Osteocyte (in vitro differentiated cells): ENCODE results near the gene AK8. TPM values are rescaled to one million over a fixed set of nuclear protein-coding genes. Genes with fewer than 3 reads are reported as not detected.

Experiments used
- DNase-seq: peaks from one replicate; pipeline ENCODE4 v3.0.0; 2021; ENCODE audit warnings: mixed read lengths; ENCODE audit not compliant: unreplicated experiment; ENCODE audit errors: extremely low spot score
- H3K27ac Mint-ChIP-seq: one replicate; pipeline ENCODE4 v1.8.0; 2021; ENCODE audit warnings: mild to moderate bottlenecking, mixed read lengths; ENCODE audit not compliant: unreplicated experiment
- H3K27me3 Mint-ChIP-seq: one replicate; pipeline ENCODE4 v1.8.0; 2021; ENCODE audit warnings: mixed read lengths; ENCODE audit not compliant: unreplicated experiment
- H3K36me3 Mint-ChIP-seq: one replicate; pipeline ENCODE4 v1.8.0; 2021; ENCODE audit warnings: mixed read lengths; ENCODE audit not compliant: unreplicated experiment
- H3K4me1 Mint-ChIP-seq: one replicate; pipeline ENCODE4 v1.8.0; 2021; ENCODE audit warnings: mixed read lengths; ENCODE audit not compliant: unreplicated experiment
- H3K4me3 Mint-ChIP-seq: one replicate; pipeline ENCODE4 v1.8.0; 2021; ENCODE audit warnings: mild to moderate bottlenecking, moderate library complexity, mixed read lengths; ENCODE audit not compliant: unreplicated experiment
- H3K9me3 Mint-ChIP-seq: one replicate; pipeline ENCODE4 v1.8.0; 2021; ENCODE audit warnings: mixed read lengths; ENCODE audit not compliant: unreplicated experiment
- total RNA-seq: library from RNA; stranded (reverse); gene quantifications from 2 replicates; pipeline ENCODE4 v1.2.1, GENCODE V29; 2021
- TF ChIP-seq, protein P1 (sequence below): fragments of 200-600 bp; sonication (generic); IDR thresholded peaks from 2 replicates; pipeline ENCODE4 v1.5.0; 2021; ENCODE audit warnings: antibody characterized with exemption, mild to moderate bottlenecking, moderate library complexity

Gene AK8
- total RNA-seq, 1 donor from 2014 or later: 0.91 TPM

GRCh38 chr9:132744881-132745755, 133.0 kb downstream of the AK8 start:
- H3K27me3 Mint-ChIP-seq: peaks cover 64% of the 10 kb centered on the region
- DNase-seq: no peak
- H3K9me3 Mint-ChIP-seq: no peaks in the 10 kb centered on the region
- no peak overlapping the region for H3K27ac Mint-ChIP-seq
- TF ChIP-seq, protein P1, sequence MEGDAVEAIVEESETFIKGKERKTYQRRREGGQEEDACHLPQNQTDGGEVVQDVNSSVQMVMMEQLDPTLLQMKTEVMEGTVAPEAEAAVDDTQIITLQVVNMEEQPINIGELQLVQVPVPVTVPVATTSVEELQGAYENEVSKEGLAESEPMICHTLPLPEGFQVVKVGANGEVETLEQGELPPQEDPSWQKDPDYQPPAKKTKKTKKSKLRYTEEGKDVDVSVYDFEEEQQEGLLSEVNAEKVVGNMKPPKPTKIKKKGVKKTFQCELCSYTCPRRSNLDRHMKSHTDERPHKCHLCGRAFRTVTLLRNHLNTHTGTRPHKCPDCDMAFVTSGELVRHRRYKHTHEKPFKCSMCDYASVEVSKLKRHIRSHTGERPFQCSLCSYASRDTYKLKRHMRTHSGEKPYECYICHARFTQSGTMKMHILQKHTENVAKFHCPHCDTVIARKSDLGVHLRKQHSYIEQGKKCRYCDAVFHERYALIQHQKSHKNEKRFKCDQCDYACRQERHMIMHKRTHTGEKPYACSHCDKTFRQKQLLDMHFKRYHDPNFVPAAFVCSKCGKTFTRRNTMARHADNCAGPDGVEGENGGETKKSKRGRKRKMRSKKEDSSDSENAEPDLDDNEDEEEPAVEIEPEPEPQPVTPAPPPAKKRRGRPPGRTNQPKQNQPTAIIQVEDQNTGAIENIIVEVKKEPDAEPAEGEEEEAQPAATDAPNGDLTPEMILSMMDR: no peak
- peaks cover 1% of the 10 kb centered on the region for H3K36me3 Mint-ChIP-seq
- peaks cover 4% of the 10 kb centered on the region for H3K4me1 Mint-ChIP-seq
- H3K4me3 Mint-ChIP-seq: no peak overlapping the region

- no peak overlapping the region for H3K27ac Mint-ChIP-seq
- H3K4me3 Mint-ChIP-seq: no peak overlapping the region
- peaks cover 59% of the 10 kb centered on the region for H3K27me3 Mint-ChIP-seq
- H3K9me3 Mint-ChIP-seq: no peaks in the 10 kb centered on the region
- peaks cover 1% of the 10 kb centered on the region for H3K36me3 Mint-ChIP-seq
- no peak for DNase-seq
- peaks cover 4% of the 10 kb centered on the region for H3K4me1 Mint-ChIP-seq
- TF ChIP-seq, protein P1: no peak
These were observed 134.1 kb downstream of the AK8 start for GRCh38 chr9:132743931-132744479.

- Mint-ChIP-seq H3K27ac (no peak overlapping the region), H3K9me3 (no peaks in the 10 kb centered on the region), H3K4me1 (peaks cover 4% of the 10 kb centered on the region), H3K36me3 (peaks cover 1% of the 10 kb centered on the region), H3K4me3 (no peak overlapping the region), H3K27me3 (peaks cover 64% of the 10 kb centered on the region)
- no peak for DNase-seq
- TF ChIP-seq, protein P1: no peak
These were observed 135.2 kb downstream of the AK8 start for GRCh38 chr9:132742821-132743311.

DNA sequence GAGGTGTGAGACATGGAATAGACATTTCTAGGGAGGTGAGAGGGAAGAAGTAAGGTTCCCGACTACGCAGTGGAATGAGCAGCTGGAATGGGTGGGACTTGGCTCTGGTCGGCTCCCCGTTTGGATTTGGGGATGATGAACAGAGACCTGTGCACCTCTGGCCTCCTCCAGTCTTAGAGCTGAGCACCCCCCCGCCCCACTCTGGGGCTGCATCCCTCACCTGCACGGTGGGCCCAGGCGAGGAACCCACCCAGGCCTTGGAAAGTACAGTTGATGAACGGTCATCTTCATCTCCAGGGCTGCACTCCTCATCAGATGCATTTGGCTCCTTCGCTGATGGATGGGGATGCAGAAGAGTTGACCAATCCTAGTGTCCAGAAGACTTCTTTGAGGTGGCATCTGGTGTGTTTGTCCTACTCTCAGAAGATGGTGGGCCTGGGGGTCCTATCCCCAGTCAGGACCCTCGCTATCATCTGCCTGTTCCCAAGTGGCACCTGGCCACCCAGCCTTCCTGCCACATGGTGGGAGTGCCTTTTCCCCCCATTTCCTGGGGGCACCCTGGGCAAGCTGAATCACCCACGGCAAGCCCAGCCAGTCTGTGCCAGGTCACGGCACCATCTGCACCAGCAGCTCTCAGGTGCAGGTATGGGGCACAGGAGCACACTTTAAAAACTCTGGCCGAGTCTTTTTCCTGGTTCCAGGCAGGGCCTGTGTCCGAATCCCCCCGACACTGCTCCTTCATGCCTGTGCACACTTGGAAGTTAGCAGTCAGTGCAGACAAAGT, 137.4 kb downstream of the AK8 start:
- no peak for DNase-seq
- H3K27ac Mint-ChIP-seq: no peak overlapping the region
- peaks cover 4% of the 10 kb centered on the region for H3K4me1 Mint-ChIP-seq
- TF ChIP-seq, protein P1: no peak
- H3K36me3 Mint-ChIP-seq: peaks cover 1% of the 10 kb centered on the region
- no peaks in the 10 kb centered on the region for H3K9me3 Mint-ChIP-seq
- peaks cover 62% of the 10 kb centered on the region for H3K27me3 Mint-ChIP-seq
- H3K4me3 Mint-ChIP-seq: no peak overlapping the region
